HG03558 (cell line): ENCODE results near the gene TMEM256.

ENCODE experiments used
- ATAC-seq: cut with Tn5 transposase; IDR thresholded peaks from one replicate; pipeline ENCODE4 v1.9.1; 2021; ENCODE audit warnings: moderate number of reproducible peaks; ENCODE audit not compliant: unreplicated experiment; ENCODE audit errors: extremely low read depth

TMEM256 gene

DNA sequence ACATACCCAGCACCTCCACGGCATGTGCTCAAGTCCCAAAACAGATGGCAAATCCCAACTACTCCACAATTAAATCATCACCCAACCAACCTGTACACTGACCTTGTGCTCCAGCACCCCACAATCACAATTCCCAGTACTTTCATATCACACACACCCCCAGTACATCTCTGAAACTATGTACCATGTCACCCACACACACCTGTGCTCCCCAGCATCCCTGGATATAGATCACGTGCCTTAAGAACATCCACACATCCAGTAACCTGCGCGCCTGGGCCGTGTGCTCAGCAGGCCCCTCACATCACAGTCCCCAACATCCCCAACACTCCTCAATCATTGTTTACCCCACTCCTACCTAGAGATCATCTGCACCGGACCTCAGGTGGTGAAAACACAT lies 5.8 kb upstream of the TMEM256 start:
- no peak for ATAC-seq

DNA sequence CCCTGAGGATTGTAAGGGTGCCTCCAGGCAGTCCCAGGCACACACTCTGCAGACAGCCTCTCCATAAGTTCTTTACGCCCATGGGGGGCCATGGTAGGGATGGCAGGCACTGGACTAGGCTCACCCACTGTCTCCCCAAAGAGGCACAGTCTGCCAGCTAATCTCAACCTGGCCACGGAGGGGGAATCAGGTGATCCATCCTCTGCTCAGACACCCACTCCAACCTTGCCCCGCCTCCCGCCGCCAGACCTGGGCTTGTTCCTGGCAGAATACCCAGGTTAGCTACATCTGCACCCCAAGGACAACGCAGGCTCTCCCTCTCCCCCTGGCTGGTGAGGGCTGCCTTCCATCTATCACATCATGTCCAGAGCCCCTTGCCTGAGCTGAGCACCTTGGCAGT lies 5.0 kb upstream of the TMEM256 start:
- ATAC-seq = no peak

DNA sequence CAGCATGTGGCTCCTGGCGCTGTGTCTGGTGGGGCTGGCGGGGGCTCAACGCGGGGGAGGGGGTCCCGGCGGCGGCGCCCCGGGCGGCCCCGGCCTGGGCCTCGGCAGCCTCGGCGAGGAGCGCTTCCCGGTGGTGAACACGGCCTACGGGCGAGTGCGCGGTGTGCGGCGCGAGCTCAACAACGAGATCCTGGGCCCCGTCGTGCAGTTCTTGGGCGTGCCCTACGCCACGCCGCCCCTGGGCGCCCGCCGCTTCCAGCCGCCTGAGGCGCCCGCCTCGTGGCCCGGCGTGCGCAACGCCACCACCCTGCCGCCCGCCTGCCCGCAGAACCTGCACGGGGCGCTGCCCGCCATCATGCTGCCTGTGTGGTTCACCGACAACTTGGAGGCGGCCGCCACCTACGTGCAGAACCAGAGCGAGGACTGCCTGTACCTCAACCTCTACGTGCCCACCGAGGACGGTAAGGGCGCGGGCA lies 4.4 kb upstream of the TMEM256 start:
- no peak for ATAC-seq

DNA sequence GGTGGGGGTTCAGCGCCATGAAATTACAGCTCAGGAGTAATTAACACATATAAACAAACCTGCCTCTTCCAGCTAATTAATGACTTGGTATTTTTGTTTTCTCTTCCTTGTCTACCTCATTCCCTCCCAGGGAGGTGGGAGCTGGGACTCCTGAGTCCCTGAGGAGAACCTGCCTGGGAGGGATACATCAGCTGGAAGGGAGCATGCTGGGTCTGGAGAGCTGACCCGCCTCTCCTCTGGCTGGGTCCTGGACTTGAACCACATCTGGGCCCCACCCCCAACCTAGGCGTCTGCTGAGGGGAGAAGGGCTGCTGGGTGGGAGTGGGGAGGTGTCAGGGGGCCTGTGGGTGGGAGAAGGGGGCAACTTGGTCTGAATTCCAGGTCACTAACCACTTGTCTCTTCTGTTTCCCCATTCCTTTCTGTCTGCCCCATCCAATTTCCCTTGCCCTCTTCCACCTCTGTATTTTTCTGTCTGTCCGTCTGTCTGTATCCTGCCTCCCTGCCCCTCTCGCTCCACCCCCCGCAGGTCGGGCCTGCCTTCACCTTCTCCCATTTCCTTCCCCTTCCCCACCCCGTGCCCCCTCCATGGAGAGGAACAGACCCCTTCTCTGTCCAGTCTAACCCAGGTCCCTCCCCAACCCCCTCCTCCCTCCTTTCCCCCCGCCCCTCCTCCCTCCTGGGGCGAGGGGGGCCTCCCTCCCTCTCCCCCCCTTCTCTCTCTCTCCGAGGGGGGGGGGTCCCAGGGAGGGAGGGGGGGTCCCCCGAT lies 3.8 kb upstream of the TMEM256 start, which contains the start of gene NLGN2:
NLGN2 (plus strand) TSS at position 361 of the 767 bp plus-strand sequence. CDS start 411 bp downstream, outside the sequence.
- no peak for ATAC-seq

DNA sequence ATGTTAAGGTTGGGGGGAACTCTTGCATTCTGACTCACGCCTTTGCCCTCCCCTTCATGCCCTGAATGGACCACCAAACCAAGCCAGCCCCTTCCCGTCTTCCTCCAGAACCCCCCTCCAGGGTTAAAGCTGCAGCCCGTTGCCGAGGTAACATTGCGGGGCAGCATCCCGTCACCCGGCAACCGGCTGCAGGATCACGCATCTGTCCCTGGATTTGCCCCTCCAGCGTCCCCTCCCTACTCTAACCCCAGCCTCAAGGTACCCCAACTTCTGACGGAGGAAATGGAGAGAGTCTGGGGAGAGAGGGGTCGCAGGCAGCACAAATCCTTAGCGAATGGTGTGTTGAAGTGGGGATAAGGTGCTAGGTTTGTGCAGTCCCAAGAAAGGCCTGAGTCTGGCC lies 3.2 kb upstream of the TMEM256 start:
- ATAC-seq = no peak

DNA sequence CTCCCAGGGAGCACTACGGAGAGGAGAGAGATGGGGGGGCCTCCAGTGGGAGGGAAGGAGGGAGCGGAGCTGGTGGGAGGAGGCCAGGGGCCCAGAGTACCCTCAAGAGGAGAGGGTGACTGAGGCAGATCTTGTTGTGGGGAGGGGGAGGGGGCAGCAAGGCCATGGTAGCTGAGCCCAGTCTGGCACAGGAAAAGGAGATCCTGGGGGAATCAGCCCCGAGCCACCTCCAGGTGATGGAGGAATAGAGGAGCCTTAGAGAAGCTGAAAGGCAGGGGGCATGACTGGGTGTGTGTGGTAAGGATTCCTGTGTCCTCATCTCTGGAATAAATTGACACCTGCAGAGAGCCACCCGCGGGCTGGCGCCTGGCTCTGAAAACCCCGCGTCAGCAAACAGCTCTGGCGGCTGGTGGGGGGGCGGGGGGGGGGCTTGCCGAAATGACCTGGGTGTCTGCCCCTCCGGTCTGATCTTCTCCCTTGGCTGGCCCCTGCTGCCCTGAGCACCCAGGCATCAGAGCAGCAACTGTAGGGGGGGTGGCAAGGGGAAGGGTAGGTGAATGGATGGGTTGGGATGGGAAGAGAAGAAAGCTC lies 2.4 kb upstream of the TMEM256 start:
- ATAC-seq = no peak

DNA sequence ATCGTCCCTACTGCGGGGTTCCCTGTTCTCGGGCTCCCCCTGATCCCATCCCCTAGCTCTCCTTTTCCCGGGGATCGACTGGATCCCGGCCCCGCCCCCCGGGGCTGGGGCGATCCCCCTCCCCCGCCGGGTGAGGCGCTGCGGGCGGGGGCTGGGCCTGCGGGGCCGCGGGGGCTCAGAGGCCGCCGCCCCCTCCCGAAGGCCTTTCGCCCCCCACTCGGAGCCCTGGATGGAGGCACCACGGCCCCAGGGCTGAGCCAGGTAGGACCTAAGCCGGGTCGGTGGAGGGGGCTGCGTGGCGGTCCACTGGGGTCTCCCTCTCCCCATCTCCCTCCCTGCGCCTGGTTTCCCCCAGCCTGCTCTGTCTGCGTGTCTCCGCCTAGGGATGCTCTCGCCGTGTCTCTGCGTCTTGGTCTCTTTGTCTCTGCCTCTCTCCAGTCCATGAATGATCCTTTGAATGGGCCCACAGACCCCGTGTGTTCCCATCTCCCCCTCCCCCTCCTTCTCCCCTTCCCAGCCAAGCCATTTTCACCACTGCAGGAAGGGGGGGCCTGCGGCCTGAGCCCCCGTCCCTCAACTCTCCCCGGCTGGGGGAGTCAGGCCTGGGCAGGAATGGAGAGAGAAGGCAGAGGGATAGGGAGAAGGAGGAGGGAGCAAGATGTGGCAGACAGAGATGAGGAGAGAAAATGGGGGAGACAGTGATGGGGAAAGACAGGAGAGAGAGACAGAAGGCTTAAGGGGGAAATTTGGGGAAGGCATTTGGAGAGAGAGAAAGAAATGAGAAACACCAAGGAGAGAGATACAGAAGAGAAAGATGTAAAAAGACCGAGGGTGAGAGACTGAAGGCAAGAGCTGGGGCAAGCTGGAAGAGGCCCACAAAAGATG lies 1.7 kb upstream of the TMEM256 start:
- no peak for ATAC-seq

DNA sequence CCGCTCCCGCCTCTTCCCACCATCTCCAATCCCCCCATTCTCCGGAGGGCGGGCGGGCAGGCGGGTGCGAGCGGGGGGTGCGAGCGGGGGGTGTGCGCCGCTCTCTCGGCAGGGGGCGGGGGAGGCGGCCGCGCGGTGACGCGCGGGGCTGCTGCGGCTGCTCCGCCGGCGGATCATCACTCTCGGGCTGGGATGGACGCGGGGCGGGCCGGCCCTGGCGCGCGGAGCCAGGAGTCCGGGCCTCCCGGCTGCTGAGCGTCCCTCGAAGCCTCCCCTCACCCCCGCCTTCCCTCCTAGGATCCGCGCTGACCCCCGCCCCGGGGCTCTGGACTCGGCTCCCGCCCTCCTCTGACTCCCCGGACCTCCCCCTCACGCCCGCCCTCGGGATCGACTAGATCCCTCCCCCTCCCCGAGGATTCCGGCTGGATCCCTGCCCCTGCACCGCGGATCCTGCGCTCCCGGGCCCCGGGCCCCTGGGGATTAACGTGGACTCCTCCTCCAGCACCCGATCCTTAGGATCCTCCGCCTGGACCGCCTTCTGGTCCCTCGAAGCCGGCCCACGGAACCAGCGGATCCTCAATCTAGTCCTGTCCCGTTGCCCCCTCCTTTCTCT lies 946 bp upstream of the TMEM256 start:
- peak; percentile 2 for ATAC-seq

DNA sequence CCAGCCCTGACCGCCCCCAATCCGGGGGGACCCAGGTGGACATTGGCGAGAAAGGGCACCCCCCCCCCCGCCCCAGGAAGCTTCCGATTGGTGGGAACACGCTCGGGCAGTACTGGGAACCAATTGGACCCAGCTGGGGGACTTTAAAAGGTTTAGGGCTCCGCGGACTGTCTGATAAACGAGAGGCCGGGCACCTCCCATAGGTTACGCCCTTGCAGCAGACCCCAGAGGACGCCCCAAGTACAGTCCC lies 245 bp downstream of the TMEM256 start:
- ATAC-seq = no peak

DNA sequence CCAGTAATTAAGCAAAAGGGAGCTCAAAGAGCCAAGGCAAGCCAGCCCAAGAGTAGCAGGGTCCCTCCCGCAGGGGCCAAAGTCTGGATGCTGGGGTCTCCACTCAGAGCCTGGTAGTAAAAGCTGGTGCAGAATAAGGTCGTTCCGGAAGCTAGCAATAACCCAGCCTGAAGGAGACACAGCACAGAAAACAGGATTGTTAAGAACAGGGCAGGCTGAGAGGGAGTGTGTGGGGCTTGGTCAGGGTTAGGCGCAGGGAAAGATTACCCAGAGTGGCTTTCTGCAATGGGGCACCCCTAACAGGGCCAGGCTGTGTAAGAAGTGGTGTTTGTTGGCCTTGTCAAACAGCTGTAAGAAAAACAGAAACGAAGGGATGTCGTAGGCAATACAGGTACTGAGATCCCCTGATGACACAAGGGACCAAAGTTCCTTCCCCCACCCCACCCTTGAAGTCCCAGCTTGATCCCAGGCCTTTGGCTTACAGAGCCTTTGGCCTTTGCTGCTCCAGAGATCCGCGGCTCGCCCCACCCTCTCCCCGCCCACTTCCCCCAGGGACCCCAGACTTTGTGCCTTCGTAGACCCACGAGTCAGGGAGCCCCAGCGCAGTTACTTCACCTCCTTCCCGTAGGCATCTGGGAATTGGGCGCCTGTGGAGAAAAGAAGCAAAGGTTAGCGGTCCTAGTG lies 712 bp downstream of the TMEM256 start:
- ATAC-seq = no peak

DNA sequence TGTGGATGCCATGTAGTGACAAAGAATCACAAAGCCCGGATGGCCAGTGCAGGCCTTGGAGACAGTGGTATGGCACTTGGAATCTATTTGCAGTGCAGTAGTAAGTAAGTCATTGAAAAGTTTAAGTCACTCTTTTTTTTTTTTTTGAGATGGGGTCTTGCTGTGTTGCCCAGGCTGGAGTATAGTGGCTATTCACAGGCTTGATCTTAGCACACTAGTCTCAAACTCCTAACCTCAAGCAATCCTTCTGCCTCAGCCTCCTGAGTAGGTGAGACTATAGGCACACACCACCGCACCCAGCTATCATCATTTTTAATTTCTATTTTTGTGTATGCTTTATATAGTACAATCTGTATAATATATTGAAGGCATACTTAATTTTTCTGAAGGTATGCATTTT lies 5.3 kb downstream of the TMEM256 start:
- no peak for ATAC-seq

DNA sequence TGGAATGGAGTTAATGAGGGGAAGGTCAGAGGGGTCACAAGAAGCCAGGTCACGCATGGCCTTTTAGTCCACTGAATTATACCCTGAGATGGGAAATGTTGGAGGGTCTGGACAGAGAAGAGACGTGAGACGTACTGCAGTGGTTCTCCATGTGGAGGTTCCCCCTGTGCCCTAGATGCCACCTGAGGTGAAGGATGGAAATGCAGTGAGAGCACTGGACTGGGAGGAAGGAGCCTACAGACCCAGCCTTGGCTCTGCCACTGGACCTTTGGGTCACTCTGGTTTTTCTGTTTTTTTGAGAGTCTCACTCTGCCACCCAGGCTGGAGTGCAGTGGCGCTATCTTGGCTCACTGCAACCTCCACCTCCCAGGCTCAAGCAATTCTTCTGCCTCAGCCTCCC lies 7.8 kb downstream of the TMEM256 start:
- no peak for ATAC-seq

DNA sequence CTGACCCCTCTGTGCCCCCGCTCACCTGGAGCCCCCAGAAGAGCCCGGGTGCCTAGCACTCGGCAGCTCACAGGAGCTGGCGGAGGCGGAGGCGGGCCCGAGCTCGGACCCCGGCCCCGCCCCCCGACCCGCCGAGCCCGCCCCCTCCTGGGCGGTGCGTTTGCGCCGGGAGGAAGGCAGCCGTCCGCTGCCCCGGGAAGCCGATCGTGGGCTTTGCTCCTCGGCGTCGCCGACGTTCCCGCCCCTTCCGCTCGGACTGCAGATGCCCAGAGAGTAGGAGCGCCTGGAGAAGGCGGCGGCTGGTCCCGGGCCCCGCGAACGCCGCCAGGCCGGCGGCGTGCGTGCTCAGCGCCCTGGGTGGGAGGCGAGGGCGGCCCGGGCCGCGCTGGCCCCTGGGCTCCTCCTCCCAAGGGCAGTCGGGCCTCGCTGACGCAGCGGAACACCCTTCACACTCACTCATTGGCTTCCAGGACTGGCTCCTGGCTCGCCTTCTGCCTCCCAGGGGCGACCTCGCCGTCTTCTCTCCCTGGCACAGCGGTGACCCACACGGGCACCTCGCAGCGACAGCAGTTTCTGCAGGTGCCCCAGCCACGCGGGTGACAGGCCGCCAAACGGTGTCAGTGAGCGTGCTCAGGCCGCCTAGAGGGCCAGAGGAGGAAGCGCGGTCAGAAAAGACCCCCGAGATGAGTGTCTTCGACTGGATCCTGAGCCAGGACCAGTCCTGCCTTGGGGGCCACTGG lies 9.3 kb downstream of the TMEM256 start, which contains the start of gene PLSCR3:
PLSCR3 (minus strand) TSS at position 74 of the 740 bp plus-strand sequence. CDS start 415 bp downstream, outside the sequence.
- ATAC-seq = peak; percentile 45

DNA sequence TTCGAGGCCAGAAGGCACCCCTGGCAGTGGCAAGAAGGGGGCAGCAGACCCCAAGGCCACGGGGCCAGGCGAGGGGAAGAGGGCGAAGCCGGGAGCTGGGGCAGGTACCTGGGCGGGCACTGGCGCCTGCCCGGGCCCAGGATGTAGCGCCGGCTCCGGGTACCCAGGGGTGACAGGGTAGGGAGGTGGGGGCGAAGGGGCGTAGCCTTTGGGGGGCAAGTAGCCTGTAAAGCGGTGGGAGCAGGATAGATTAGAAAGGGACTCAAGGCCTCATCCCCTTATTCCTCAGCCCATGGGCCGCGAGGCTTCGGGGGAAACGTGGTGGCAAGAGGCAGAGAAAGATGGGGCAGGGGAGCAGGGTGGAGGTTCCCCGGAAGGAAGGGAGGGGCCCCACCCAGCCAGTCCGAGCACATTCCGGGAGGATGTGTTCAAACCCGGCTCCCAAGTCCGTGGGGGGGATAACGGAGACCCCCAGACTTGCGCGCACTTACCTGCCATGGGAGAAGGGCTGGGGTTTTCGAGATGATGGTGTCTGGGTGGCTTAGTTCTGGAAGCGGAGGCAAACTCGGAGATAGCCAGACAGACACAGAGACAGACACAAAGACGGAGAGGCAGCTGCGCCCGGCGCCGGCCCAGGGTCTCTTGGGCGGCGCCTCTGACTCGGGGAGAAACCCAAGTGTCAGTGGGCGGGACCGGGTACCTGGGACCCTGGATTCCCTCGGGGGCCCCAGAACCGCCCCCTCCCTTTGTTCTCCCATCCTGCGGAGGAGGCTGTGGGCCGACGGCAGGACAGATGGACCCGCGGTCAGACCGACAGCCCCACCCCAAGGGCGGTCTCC lies 10.1 kb downstream of the TMEM256 start:
- ATAC-seq = peak; percentile 13

DNA sequence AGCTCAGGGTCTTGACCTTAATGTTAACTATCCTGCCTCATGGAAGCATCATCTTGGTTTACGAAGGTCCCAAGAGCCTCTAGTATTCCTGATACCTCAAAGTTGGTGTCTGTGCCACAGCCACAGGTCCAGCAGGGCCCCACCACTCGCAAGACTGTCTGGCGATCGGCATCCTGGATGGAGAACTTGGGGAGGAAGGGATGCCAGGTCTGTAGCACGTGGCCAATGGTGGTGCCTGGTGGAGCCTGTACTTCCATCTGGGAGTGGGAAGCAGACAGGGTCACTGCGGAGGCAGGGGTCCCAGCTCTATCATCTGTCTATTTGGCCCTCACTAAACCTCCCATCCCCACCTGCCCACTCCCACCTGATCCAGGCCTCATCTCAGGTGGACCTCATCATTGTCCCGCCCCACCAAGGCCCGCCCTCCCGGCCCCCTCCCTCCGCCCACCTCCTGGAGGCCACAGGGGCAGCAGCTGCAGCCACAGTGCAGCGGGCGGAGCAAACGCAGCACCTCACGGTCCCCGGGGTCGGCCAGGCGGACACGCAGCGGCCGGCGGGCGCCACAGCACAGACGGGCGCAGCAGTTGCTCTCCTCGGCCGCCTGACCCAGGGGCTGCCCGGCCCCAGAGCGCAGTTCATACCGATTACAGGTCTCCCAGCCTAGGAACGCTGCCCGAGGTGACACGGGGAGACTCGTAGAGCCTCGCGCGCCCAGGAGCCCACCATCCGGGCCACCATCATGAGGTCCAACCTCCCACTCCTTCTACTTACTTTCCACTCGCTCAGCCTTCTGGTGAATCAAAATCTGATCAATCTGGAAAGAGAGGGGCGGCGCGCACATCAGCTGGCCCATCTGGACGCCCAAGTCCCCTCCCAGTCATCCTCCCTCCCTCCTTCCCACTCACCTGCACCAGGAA lies 10.9 kb downstream of the TMEM256 start:
- ATAC-seq = no peak

DNA sequence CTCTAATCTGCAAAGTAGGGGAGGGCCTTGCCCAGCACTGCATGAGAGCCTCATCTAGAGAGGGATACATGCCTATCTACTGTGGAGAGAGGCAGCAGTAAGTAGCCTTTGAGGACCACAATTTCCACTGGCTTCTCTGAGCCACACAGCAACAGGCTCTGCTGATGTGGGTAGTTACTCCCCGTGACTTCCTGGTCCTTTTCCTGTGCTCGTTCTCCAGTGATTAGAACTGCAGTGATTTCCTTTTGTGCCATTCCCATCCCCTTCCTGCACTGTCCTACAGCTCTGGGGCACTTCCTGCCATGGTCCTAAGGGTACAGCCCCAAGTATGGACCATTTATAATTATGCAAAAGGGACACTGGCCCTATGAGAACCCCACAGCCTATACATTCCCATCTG lies 12.6 kb downstream of the TMEM256 start:
- no peak for ATAC-seq
